Cardiac muscle cell (in vitro differentiated cells and primary cell): ENCODE data around the gene WNT9B. TPM values are rescaled to one million over a fixed set of nuclear protein-coding genes. Genes with fewer than 3 reads are reported as not detected.
A peak's percentile ranks its signal among the peaks of the same experiment; 100 is the strongest.

Experiments
- DNase-seq, 2 donors: peaks; one replicate each; pipeline versions ENCODE4 v3.0.0 to v3.0.0-alpha.2; 2010 to 2017; ENCODE audit warnings: low read depth in 1 of 2, low spot score in 1 of 2
- H3K27ac ChIP-seq: fragments of 200-600 bp; sonication (generic); 2 replicates; pipeline ENCODE4 v1.5.1; 2016
- H3K27me3 ChIP-seq: fragments of 200-600 bp; sonication (generic); 2 replicates; pipeline ENCODE4 v1.6.0; 2016; ENCODE audit warnings: control low read depth
- H3K36me3 ChIP-seq: fragments of 200-600 bp; sonication (generic); 2 replicates; pipeline ENCODE4 v1.5.1; 2016; ENCODE audit warnings: control low read depth
- H3K4me1 ChIP-seq: fragments of 200-600 bp; sonication (generic); 2 replicates; pipeline ENCODE4 v1.8.1; 2017; ENCODE audit warnings: low read depth, mild to moderate bottlenecking, mixed run types
- H3K4me3 ChIP-seq: fragments of 200-600 bp; sonication (generic); 2 replicates; pipeline ENCODE4 v1.5.1; 2016; ENCODE audit warnings: mild to moderate bottlenecking
- H3K9me3 ChIP-seq: fragments of 200-600 bp; sonication (generic); 2 replicates; pipeline ENCODE4 v1.5.1; 2017; ENCODE audit warnings: low read depth, mild to moderate bottlenecking, control low read depth
- polyA plus RNA-seq: library from polyadenylated mRNA; unstranded; fragments of >200 nt; fragmentation: Nextera tagmentation; extraction: Ambion mirVana; gene quantifications from 2 replicates; pipeline ENCODE4 v1.2.1, GENCODE V29; 2016
- total RNA-seq: library from RNA; depleted of rRNA; stranded (reverse); fragments of >200 nt; gene quantifications from 2 replicates; pipeline ENCODE4 v1.2.3, GENCODE V29; 2016
- TF ChIP-seq, protein P1 (sequence below): IDR thresholded peaks from 2 replicates; pipeline ENCODE4 v1.5.1; 2012; ENCODE audit warnings: low read depth, mild to moderate bottlenecking, low read length

Gene WNT9B
- total and polyA plus RNA-seq, 2 experiments from 2014 or later: 0.33 TPM; not detected in 1

DNA sequence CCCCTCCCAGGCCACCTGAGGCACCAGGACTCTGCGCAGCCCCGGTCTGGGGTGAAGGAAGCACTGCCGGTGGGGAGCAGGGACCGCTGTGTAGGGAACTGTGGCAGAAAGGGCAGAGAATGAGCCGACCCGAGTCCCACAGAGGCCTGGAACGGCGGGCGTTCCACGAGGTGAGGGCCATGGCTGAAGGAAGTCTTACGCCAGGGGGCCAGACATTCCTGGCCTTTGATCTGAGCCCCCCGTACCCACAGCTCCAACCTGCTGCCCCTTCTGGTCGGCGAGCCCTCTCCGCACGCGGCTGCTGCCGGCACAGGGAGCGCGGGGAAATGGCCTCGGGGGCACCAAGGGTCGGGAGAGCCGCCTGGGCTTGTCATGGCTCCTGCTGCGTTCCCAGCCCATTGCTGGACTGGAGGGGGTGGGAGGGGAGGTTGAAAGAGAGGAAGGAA, 31.5 kb upstream of the WNT9B start:
- Histone ChIP-seq H3K9me3 (no peaks in the 10 kb centered on the region), H3K27ac (no peak overlapping the region), H3K27me3 (peaks cover 67% of the 10 kb centered on the region), H3K36me3 (no peaks in the 10 kb centered on the region), H3K4me3 (peak overlapping the region; percentile 35), H3K4me1 (peaks cover 6% of the 10 kb centered on the region)
- TF ChIP-seq, protein P1, sequence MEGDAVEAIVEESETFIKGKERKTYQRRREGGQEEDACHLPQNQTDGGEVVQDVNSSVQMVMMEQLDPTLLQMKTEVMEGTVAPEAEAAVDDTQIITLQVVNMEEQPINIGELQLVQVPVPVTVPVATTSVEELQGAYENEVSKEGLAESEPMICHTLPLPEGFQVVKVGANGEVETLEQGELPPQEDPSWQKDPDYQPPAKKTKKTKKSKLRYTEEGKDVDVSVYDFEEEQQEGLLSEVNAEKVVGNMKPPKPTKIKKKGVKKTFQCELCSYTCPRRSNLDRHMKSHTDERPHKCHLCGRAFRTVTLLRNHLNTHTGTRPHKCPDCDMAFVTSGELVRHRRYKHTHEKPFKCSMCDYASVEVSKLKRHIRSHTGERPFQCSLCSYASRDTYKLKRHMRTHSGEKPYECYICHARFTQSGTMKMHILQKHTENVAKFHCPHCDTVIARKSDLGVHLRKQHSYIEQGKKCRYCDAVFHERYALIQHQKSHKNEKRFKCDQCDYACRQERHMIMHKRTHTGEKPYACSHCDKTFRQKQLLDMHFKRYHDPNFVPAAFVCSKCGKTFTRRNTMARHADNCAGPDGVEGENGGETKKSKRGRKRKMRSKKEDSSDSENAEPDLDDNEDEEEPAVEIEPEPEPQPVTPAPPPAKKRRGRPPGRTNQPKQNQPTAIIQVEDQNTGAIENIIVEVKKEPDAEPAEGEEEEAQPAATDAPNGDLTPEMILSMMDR: no peak
- no peak for DNase-seq

DNA sequence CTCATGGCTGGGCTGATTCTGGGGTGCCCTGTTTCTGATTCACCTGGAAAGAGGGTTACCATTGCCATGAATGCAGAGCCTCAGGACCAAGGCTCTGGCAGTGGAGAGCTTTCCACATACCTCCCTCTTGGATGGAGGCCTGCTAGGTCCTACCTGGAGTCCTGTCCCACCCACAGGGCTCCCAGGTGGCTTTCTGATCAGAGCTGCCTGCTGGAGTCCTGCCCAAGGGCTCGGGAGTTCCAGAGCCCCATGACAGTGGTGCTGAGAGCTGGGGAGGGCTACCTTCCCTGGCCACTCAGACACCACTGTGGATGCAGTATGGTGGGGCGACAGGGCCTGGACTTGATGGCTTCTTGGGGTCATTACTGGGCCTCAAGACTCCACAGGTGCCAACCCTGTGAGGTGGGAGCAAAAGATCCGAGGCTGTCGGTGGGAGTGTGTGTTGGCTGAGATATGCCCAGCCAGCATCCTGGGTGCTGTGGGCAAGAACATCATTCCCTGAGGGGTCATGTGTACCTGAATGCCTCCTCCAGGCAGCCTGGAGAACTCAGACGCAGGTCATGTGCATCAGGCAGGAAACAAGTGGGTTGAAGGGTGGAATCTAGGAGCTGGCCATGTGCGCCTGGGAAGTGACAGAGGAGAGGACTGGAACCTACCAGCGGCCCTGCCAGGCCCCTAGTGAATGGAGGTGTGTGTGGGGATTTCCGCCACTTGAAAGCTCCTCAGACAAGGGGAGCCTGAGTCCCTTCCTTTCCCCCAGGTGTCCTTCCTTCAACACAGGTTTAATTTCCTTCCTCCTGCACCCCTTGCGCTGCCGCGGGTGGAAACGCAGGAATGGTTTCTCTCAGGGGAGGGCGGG, 30.6 kb upstream of the WNT9B start:
- Histone ChIP-seq H3K9me3 (no peaks in the 10 kb centered on the region), H3K4me1 (peaks cover 6% of the 10 kb centered on the region), H3K36me3 (no peaks in the 10 kb centered on the region), H3K27ac (no peak overlapping the region), H3K27me3 (peaks cover 64% of the 10 kb centered on the region), H3K4me3 (no peak overlapping the region)
- DNase-seq: no peak
- TF ChIP-seq, protein P1: no peak

DNA sequence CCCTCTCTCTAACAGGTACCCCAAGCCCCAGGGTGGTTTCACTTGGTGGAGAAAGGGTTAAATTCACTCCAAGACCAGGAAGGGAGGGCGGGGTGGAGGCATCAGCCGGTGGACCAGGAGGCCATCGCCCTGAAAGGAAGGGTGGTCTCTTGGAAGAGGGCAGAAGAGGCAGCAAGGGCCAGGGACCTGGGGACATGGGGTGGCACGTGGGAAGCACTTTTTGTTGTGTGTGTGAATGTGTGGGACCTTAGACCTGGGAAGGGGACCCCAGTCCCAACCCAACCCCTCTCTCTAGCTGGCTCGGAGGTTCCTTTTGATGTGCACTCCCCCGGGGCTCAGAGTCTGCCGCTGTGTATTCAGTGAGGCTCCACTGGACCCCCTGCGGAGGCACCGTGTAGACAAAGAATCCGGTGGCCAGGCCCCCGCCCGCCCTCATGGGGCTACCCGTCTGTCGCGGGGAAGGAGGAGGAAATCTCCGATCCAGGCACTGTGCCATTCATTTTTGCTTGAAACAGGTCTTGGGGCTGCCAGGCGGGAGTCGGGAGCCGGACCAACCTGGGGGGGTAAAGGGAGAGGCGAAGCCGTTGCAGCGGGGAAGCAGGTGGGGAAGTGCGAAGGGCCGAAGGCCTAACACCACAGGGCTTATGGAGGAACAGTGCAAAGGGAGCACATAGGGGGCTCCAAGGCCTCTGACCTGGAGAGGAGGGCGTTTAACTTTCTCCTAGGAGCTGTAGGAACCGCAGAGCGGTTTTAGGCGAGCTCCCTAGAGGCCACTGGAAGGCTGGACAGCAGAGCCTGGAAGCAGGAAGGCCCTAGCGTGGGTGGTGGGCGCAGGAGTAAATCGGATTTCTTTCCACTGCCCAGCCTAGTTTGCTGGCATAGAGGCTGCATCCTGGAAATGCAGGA, 29.6 kb upstream of the WNT9B start:
- Histone ChIP-seq H3K4me1 (peaks cover 6% of the 10 kb centered on the region), H3K9me3 (no peaks in the 10 kb centered on the region), H3K4me3 (no peak overlapping the region), H3K27ac (no peak overlapping the region), H3K36me3 (no peaks in the 10 kb centered on the region), H3K27me3 (peaks cover 60% of the 10 kb centered on the region)
- TF ChIP-seq, protein P1: no peak
- no peak for DNase-seq

DNA sequence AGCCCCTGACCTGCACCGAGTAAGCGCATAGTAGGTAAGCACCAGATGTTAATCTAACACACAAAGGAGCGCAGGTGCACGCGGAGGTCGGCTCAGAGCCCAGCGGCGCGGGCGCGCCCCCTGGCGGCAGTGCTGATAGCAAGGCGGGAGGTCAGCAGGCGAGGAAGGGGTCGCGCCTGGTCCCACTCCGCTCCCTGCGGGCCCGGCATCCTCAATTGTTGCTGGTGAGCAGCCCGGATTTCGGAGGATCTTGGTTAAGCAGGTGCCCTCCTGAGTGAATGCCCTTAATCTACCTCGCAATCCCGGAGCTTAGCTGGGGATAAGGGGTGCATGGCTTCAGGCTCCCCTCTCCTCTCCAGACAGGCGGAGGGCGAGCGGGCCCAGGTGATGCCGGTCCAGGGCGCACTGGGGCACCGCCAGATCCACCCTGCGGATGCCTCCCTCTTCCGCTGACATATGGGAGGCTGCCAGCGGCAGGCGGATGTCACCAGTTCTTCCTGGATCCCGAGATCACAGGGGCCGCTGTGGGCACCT, 28.9 kb upstream of the WNT9B start:
- H3K27me3 ChIP-seq: peaks cover 53% of the 10 kb centered on the region
- peaks cover 6% of the 10 kb centered on the region for H3K4me1 ChIP-seq
- TF ChIP-seq, protein P1: peak; percentile 57
- H3K9me3 ChIP-seq: no peaks in the 10 kb centered on the region
- H3K27ac ChIP-seq: no peak overlapping the region
- H3K4me3 ChIP-seq: no peak overlapping the region
- H3K36me3 ChIP-seq: no peaks in the 10 kb centered on the region
- no peak for DNase-seq

DNA sequence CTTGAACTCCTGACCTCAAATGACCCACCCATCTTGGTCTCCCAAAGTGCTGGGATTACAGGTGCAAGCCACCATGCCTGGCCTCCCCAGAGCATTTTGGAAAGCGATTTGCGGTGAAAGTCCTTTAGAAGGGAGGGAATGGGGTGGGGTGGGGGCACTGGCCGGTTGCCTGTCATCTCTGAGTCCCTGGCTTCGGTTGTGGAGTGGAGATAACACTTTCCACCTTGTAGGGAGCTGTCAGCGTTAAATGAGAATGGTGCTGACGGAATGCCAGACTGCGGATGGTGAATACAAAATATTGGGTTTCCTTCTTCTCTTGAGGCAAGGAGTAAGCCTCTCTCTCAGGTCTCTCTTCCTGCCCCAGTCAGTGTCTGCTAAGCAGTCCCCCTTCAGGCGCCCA, 27.7 kb upstream of the WNT9B start:
- Histone ChIP-seq H3K9me3 (no peaks in the 10 kb centered on the region), H3K27me3 (peaks cover 41% of the 10 kb centered on the region), H3K27ac (no peak overlapping the region), H3K4me1 (peaks cover 6% of the 10 kb centered on the region), H3K36me3 (no peaks in the 10 kb centered on the region), H3K4me3 (no peak overlapping the region)
- TF ChIP-seq, protein P1: no peak
- DNase-seq: no peak
